Fibroblast of lung (primary cell): ENCODE data around the gene SRD5A1. TPM values are rescaled to one million over a fixed set of nuclear protein-coding genes. Genes with fewer than 3 reads are reported as not detected.

Experiments used
- DNase-seq, 2 donors: peaks; one replicate each; pipeline versions ENCODE4 v3.0.0 to v3.0.0-alpha.2; 2010; ENCODE audit warnings: low read depth in 2 of 2
- H2AFZ ChIP-seq: 2 replicates; pipeline ENCODE4 v1.5.1; 2012; ENCODE audit warnings: low read length, control low read depth, inconsistent platforms
- H3K27ac ChIP-seq: 2 replicates; pipeline ENCODE4 v1.5.1; 2011; ENCODE audit warnings: low read length, control low read depth; ENCODE audit not compliant: insufficient read depth
- H3K27me3 ChIP-seq: 2 replicates; pipeline ENCODE4 v1.5.1; 2011; ENCODE audit warnings: mild to moderate bottlenecking, low read length; ENCODE audit not compliant: control insufficient read depth, insufficient read depth
- H3K36me3 ChIP-seq: 2 replicates; pipeline ENCODE4 v1.5.1; 2011; ENCODE audit warnings: low read length; ENCODE audit not compliant: control insufficient read depth, insufficient read depth
- H3K4me1 ChIP-seq: 2 replicates; pipeline ENCODE4 v1.5.1; 2011; ENCODE audit warnings: low read length; ENCODE audit not compliant: control insufficient read depth, insufficient read depth; ENCODE audit errors: extremely low read depth
- H3K4me2 ChIP-seq: 2 replicates; pipeline ENCODE4 v1.5.1; 2011; ENCODE audit warnings: low read length, control low read depth; ENCODE audit not compliant: insufficient read depth; ENCODE audit errors: extremely low read depth
- H3K4me3 ChIP-seq, 4 experiments: fragments of 200-600 bp in 1 of 4; sonication (generic) in 1 of 4; replicated peaks in 1 of 4; 2 replicates each; pipeline ENCODE4 v1.5.1; 2011 to 2016; ENCODE audit warnings: low read length in 4 of 4, low read depth in 3 of 4, mild to moderate bottlenecking in 3 of 4, control low read depth in 2 of 4, inconsistent platforms in 1 of 4, mixed read lengths in 1 of 4; ENCODE audit not compliant: insufficient read depth in 1 of 4; ENCODE audit errors: control extremely low read depth in 1 of 4
- H3K79me2 ChIP-seq: 2 replicates; pipeline ENCODE4 v1.5.1; 2012; ENCODE audit warnings: mild to moderate bottlenecking, low read length, inconsistent platforms; ENCODE audit not compliant: control insufficient read depth, insufficient read depth
- H3K9ac ChIP-seq: 2 replicates; pipeline ENCODE4 v1.5.1; 2011; ENCODE audit warnings: mild to moderate bottlenecking, low read length, control low read depth; ENCODE audit not compliant: insufficient read depth
- H3K9me3 ChIP-seq: 2 replicates; pipeline ENCODE4 v1.5.1; 2012; ENCODE audit warnings: low read depth, low read length; ENCODE audit not compliant: control insufficient read depth, insufficient read depth
- H4K20me1 ChIP-seq: 2 replicates; pipeline ENCODE4 v1.5.1; 2011; ENCODE audit warnings: low read length; ENCODE audit not compliant: control insufficient read depth, insufficient read depth; ENCODE audit errors: extremely low read depth
- CTCF ChIP-seq, 2 donors: IDR thresholded peaks in 1 of 2; conservative IDR thresholded peaks in 1 of 2; 1 replicate in 1 of 2; 2 replicates in 1 of 2; pipeline ENCODE4 v1.5.1; 2011 to 2012; ENCODE audit warnings: low read length in 2 of 2, control low read depth in 1 of 2, inconsistent platforms in 1 of 2, low read depth in 1 of 2, mild to moderate bottlenecking in 1 of 2
- EZH2 ChIP-seq: IDR thresholded peaks from 2 replicates; pipeline ENCODE4 v1.5.1; 2012; ENCODE audit warnings: low read length, control low read depth, mild to moderate bottlenecking; ENCODE audit errors: missing control alignments
- polyA minus RNA-seq: library from RNA; depleted of rRNA, polyadenylated mRNA; stranded (reverse); fragments of >200 nt; gene quantifications from 2 replicates; pipeline ENCODE4 v1.2.3, GENCODE V29; 2011; ENCODE audit warnings: low replicate concordance
- polyA plus RNA-seq, 2 donors: library from polyadenylated mRNA; depleted of rRNA in 1 of 2; stranded (reverse) in 1 of 2; unstranded in 1 of 2; fragments of >200 nt; gene quantifications; 2 replicates each; pipeline ENCODE4 v1.2.1, GENCODE V29; 2011 to 2012; ENCODE audit warnings: missing spikeins in 1 of 2
- total RNA-seq: library from RNA; depleted of rRNA; stranded (reverse); fragments of >200 nt; gene quantifications from 2 replicates; pipeline ENCODE4 v1.2.1, GENCODE V29; 2014

The SRD5A1 gene, protein sequence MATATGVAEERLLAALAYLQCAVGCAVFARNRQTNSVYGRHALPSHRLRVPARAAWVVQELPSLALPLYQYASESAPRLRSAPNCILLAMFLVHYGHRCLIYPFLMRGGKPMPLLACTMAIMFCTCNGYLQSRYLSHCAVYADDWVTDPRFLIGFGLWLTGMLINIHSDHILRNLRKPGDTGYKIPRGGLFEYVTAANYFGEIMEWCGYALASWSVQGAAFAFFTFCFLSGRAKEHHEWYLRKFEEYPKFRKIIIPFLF
- total RNA-seq (11.0 and 20.6 TPM in 2 replicates), polyA plus RNA-seq (12.1 and 14.5 TPM in 2 replicates), polyA minus RNA-seq (4.6 and 5.4 TPM in 2 replicates)
- polyA plus RNA-seq (2012), result 9.5 and 14.4 TPM in 2 replicates

DNA sequence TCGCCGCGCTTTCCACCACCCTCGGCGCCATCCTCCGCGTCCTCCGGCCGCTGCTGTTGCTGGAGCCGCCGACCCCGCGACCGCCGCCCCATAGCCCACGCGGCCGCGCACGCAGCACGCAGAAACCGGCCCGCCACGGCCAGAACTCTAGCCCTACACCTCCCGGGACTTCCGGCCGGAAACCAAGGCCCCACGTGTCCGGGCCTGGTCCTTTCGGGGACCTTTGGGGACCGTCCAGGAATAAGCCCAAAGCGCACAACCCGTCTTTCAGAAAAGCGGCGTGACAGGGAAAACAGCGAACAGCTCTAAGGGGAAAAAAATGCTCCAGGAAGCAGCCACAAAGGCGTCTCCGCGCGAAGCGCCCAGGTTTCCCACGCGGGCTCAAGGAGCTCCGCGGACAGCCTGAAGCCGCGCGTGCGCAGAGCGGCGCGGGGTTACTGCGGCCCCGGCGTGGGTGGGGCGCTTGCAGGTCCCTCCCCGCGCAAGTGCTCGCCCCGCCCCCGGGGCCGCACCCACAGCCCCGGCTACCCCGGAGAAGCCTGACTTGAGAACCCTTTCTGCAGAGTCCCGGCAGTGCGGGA, at the start of gene SRD5A1, which contains the start of gene NSUN2:
TSS of gene SRD5A1 (plus strand) at position 553 of the 581 bp plus-strand sequence. CDS start 137 bp downstream, outside the sequence.
TSS of gene NSUN2 (minus strand) at position 157 of the 581 bp plus-strand sequence. CDS start at position 92, 65 bp downstream.
- Histone ChIP-seq H3K9me3 (no peaks in the 10 kb centered on the region), H3K27me3 (no peaks in the 10 kb centered on the region), H3K79me2 (peaks cover 82% of the 10 kb centered on the region), H3K4me2 (peak within 1 kb of the TSS; percentile 88), H3K4me3 (peak within 1 kb of the TSS; percentile 84 to 96 (median 90)), H3K4me1 (peaks cover 2% of the 10 kb centered on the region), H4K20me1 (no peaks in the 10 kb centered on the region), H3K27ac (peak within 1 kb of the TSS; percentile 98), H2AFZ (peak within 1 kb of the TSS; percentile 77), H3K9ac (peak within 1 kb of the TSS; percentile 98), H3K36me3 (peaks cover 9% of the 10 kb centered on the region)
- TF ChIP-seq EZH2 (no peak), CTCF (conservative IDR thresholded peaks at IDR 0.05 in 1 of 2, IDR thresholded peaks at IDR 0.05 in 1 of 2; ENCODE audit: low read depth in 1 of 2, low read length in 2 of 2) (no peak)
- peak; percentile 90 to 93 for DNase-seq

GRCh38 chr5:6584101-6584645, 49.1 kb upstream of the SRD5A1 start:
- H3K27me3 ChIP-seq, result peaks cover 26% of the 10 kb centered on the region

More at GRCh38 chr5:6584101-6584645, 49.1 kb upstream of the SRD5A1 start:
- H3K9ac ChIP-seq, result no peak overlapping the region
- no peaks in the 10 kb centered on the region for H4K20me1 ChIP-seq
- H3K4me2 ChIP-seq, result no peak overlapping the region
- no peak overlapping the region for H2AFZ ChIP-seq
- H3K79me2 ChIP-seq, result no peaks in the 10 kb centered on the region
- no peaks in the 10 kb centered on the region for H3K36me3 ChIP-seq
- no peak for DNase-seq
- H3K27ac ChIP-seq, result no peak overlapping the region
- no peaks in the 10 kb centered on the region for H3K9me3 ChIP-seq
- TF ChIP-seq CTCF (conservative IDR thresholded peaks at IDR 0.05 in 1 of 2, IDR thresholded peaks at IDR 0.05 in 1 of 2; ENCODE audit: low read depth in 1 of 2, low read length in 2 of 2) (no peak), EZH2 (no peak)
- H3K4me3 ChIP-seq, result no peak overlapping the region
- no peaks in the 10 kb centered on the region for H3K4me1 ChIP-seq
